Osteocyte (in vitro differentiated cells): Measurements from ENCODE around the gene SCARB1. TPM values are rescaled to one million over a fixed set of nuclear protein-coding genes. Genes with fewer than 3 reads are reported as not detected.
"Not testable (repeated sequence)": the region's sequence is repeated elsewhere in the genome, so short reads cannot be mapped to it uniquely, and the experiment has no call there.

ENCODE experiments used
- DNase-seq: peaks from one replicate; pipeline ENCODE4 v3.0.0; 2021; ENCODE audit warnings: mixed read lengths; ENCODE audit not compliant: unreplicated experiment; ENCODE audit errors: extremely low spot score
- H3K27ac Mint-ChIP-seq: one replicate; pipeline ENCODE4 v1.8.0; 2021; ENCODE audit warnings: mild to moderate bottlenecking, mixed read lengths; ENCODE audit not compliant: unreplicated experiment
- H3K27me3 Mint-ChIP-seq: one replicate; pipeline ENCODE4 v1.8.0; 2021; ENCODE audit warnings: mixed read lengths; ENCODE audit not compliant: unreplicated experiment
- H3K36me3 Mint-ChIP-seq: one replicate; pipeline ENCODE4 v1.8.0; 2021; ENCODE audit warnings: mixed read lengths; ENCODE audit not compliant: unreplicated experiment
- H3K4me1 Mint-ChIP-seq: one replicate; pipeline ENCODE4 v1.8.0; 2021; ENCODE audit warnings: mixed read lengths; ENCODE audit not compliant: unreplicated experiment
- H3K4me3 Mint-ChIP-seq: one replicate; pipeline ENCODE4 v1.8.0; 2021; ENCODE audit warnings: mild to moderate bottlenecking, moderate library complexity, mixed read lengths; ENCODE audit not compliant: unreplicated experiment
- H3K9me3 Mint-ChIP-seq: one replicate; pipeline ENCODE4 v1.8.0; 2021; ENCODE audit warnings: mixed read lengths; ENCODE audit not compliant: unreplicated experiment
- total RNA-seq: library from RNA; stranded (reverse); gene quantifications from 2 replicates; pipeline ENCODE4 v1.2.1, GENCODE V29; 2021
- TF ChIP-seq, protein P1 (sequence below): fragments of 200-600 bp; sonication (generic); IDR thresholded peaks from 2 replicates; pipeline ENCODE4 v1.5.0; 2021; ENCODE audit warnings: antibody characterized with exemption, mild to moderate bottlenecking, moderate library complexity

SCARB1 gene
- total RNA-seq, 1 donor from 2014 or later, result 27.1 TPM

DNA sequence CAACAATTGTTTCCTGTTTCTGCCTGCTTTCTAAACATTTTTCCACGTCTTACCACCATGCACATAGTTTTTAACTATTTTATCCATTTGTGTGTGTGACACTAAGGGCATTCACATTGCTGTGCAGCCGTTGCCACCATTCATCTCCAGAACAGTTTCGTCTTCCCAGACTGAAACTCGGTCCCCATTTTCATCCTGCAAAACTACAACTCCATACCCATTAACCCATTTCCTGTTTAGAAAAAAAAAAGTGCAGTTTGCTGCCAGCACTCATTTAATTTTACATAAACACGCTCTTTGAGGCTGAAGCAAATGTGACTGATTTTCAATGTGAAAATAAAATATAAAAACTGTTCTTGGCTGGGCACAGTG, 35.2 kb upstream of the SCARB1 start:
- Mint-ChIP-seq H3K36me3 (no peaks in the 10 kb centered on the region), H3K4me3 (no peak overlapping the region), H3K9me3 (no peaks in the 10 kb centered on the region), H3K27ac (no peak overlapping the region), H3K27me3 (no peaks in the 10 kb centered on the region), H3K4me1 (peaks cover 18% of the 10 kb centered on the region)
- TF ChIP-seq, protein P1, sequence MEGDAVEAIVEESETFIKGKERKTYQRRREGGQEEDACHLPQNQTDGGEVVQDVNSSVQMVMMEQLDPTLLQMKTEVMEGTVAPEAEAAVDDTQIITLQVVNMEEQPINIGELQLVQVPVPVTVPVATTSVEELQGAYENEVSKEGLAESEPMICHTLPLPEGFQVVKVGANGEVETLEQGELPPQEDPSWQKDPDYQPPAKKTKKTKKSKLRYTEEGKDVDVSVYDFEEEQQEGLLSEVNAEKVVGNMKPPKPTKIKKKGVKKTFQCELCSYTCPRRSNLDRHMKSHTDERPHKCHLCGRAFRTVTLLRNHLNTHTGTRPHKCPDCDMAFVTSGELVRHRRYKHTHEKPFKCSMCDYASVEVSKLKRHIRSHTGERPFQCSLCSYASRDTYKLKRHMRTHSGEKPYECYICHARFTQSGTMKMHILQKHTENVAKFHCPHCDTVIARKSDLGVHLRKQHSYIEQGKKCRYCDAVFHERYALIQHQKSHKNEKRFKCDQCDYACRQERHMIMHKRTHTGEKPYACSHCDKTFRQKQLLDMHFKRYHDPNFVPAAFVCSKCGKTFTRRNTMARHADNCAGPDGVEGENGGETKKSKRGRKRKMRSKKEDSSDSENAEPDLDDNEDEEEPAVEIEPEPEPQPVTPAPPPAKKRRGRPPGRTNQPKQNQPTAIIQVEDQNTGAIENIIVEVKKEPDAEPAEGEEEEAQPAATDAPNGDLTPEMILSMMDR, result no peak
- no peak for DNase-seq

DNA sequence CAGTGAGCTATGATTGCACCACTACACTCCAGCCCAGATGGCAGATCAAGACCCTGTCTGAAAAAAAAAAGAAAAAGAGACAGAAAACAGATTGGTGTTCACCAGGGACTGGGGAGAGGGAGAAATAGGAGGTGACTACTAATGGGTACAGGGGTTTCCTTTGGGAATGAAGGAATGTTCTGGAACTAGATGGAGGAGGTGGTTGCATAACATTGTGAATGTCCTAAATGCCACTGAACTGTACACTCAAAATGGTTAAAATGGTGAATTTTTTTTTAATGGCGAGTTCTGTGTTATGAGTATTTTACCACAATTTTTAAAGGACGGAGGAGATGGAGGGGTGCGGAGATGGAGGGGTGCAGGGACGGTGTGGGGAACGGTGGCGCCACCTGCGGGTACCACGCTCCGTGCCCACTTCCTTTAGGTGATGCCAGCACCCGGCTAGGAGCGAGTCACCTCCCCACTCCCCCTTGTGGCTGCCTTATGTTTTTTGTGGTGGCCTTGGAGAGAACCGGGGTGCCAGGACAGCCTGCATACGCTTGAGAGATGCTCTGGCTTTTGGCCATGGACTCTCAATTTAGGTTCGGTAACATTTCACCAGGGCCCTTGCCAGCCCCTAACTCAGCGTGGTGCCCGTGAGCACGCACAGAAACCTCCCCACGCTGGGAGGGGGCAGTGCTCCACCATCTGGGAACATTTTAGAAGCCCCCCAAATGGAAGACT, 34.7 kb upstream of the SCARB1 start:
- peaks cover 16% of the 10 kb centered on the region for H3K4me1 Mint-ChIP-seq
- no peaks in the 10 kb centered on the region for H3K36me3 Mint-ChIP-seq
- no peak overlapping the region for H3K27ac Mint-ChIP-seq
- H3K9me3 Mint-ChIP-seq, result no peaks in the 10 kb centered on the region
- H3K27me3 Mint-ChIP-seq, result no peaks in the 10 kb centered on the region
- no peak overlapping the region for H3K4me3 Mint-ChIP-seq
- DNase-seq, result no peak
- TF ChIP-seq, protein P1, result peak; percentile 44

DNA sequence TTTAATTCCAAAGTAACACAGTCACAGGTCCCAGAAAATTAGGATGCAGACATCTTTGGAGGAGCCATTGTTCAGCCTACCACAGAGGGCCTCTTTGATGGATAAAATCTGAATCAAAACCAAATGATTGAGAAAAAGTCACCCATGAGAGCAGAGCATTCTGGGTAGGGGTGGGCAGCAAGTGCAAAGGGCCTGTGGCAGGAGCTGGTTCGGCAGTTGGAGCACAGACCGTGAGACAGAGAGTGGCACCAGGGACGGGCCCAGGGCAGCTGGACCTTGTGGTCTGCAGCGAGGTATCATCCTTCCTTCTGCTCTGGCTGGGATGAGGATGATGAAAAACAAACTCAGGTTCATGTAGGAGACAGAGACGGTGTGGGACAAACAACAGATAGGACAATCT, 32.8 kb upstream of the SCARB1 start:
- Mint-ChIP-seq H3K27ac (no peak overlapping the region), H3K36me3 (no peaks in the 10 kb centered on the region), H3K27me3 (no peaks in the 10 kb centered on the region), H3K4me1 (peaks cover 16% of the 10 kb centered on the region), H3K4me3 (no peak overlapping the region), H3K9me3 (no peaks in the 10 kb centered on the region)
- TF ChIP-seq, protein P1, result no peak
- no peak for DNase-seq

DNA sequence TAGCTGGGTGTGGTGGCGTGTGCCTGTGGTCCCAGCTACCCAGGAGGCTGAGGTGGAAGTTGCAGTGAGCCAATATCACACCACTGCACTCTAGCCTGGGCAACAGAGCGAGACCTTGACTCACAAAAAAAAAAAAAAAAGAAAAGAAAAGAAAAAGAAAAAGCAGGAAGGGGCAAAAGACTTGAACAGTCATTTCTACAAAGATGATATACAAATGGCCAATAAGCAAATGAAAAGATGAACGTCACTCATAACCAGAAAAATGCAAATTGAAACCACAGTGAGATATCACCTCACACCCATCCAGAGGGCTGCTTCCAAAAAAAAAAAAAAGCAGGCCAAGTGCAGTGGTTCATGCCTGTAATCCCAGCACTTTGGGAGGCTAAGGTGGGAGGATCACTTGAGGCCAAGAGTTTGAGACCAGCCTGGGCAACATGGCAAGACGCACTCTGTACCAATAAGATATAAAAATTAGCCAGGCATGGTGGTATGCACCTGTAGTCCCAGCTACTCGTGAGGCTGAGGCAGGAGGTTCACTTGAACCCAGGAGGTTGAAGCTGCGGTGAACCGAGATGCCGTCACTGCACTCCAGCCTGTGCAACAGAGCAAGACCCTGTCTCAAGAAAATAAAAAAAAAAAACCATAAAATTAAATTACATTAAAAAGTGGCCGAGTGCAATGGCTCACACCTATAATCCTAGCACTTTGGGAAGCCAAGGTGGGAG, 30.3 kb upstream of the SCARB1 start:
- H3K27ac Mint-ChIP-seq, result no peak overlapping the region
- TF ChIP-seq, protein P1, result no peak
- H3K9me3 Mint-ChIP-seq, result no peaks in the 10 kb centered on the region
- no peak for DNase-seq
- H3K27me3 Mint-ChIP-seq, result no peaks in the 10 kb centered on the region
- no peaks in the 10 kb centered on the region for H3K36me3 Mint-ChIP-seq
- peaks cover 10% of the 10 kb centered on the region for H3K4me1 Mint-ChIP-seq
- H3K4me3 Mint-ChIP-seq, result no peak overlapping the region

DNA sequence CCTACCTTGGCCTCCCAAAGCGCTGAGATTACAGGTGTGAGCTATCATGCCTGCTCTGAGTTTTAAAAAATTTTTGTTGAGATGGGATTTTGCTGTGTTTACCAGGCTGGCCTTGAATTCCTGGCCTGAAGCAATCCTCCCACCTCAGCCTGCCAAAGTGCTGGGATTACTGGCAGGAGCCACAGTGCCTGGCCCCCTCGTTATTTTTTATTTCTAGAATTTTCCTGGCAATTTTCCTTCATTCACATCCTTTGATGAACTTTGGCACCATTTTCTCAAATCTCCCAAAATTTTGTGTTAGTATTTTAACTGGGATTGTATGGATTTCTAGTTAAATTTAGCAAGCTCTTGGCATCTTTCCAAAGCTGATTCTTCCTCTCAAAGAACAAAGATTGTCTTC, 24.6 kb upstream of the SCARB1 start:
- TF ChIP-seq, protein P1, result no peak

DNA sequence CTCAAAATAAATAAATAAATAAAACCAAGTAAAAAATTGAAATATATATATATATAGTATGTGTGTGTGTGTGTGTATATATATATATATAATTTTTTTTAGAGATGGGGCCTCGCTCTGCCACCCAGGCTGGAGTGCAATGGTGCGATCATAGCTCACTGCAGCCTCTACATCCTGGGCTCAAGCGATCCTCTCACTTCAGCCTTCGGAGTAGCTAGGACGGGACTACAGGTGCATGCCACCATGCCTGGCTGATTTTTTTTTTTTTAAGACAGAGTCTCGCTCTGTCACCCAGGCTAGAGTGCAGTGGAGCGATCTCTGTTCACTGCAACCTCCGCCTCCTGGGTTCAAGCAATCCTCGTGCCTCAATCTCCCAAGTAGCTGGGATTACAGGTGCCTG, 24.1 kb upstream of the SCARB1 start:
- H3K4me1 Mint-ChIP-seq, H3K36me3 Mint-ChIP-seq, DNase-seq, H3K4me3 Mint-ChIP-seq, H3K27me3 Mint-ChIP-seq, H3K27ac Mint-ChIP-seq, H3K9me3 Mint-ChIP-seq: not testable (repeated sequence)

More for the DNA sequence above, 24.6 kb upstream of the SCARB1 start:
- Mint-ChIP-seq H3K4me1 (no peaks in the 10 kb centered on the region), H3K36me3 (no peaks in the 10 kb centered on the region), H3K27ac (no peak overlapping the region), H3K9me3 (no peaks in the 10 kb centered on the region), H3K4me3 (no peak overlapping the region), H3K27me3 (no peaks in the 10 kb centered on the region)
- no peak for DNase-seq
